Keratinocyte (primary cell): ENCODE results near the gene TRMT61B. TPM values are rescaled to one million over a fixed set of nuclear protein-coding genes. Genes with fewer than 3 reads are reported as not detected.

ENCODE experiments used
- DNase-seq: peaks from one replicate; pipeline ENCODE4 v3.0.0-alpha.2; 2011; ENCODE audit warnings: low read depth, missing footprints, low spot score
- FAIRE-seq: peaks from 2 replicates; lab custom pipeline; 2011; peaks lifted over from hg19 to GRCh38; lab: Jason Lieb, UNC
- H2AFZ ChIP-seq: 2 replicates; pipeline ENCODE4 v1.6.0; 2012; ENCODE audit warnings: low read length, control low read depth, inconsistent platforms; ENCODE audit not compliant: control insufficient read depth
- H3K27ac ChIP-seq: 2 replicates; pipeline ENCODE4 v1.5.1; 2011; ENCODE audit warnings: low read length; ENCODE audit not compliant: control insufficient read depth, insufficient read depth
- H3K27me3 ChIP-seq: 3 replicates; pipeline ENCODE4 v1.6.0; 2011; ENCODE audit warnings: low read length; ENCODE audit not compliant: control insufficient read depth, insufficient read depth; ENCODE audit errors: extremely low read depth
- H3K36me3 ChIP-seq, 2 experiments: 2 replicates in 1 of 2; 3 replicates in 1 of 2; pipeline ENCODE4 v1.5.1; 2011; ENCODE audit warnings: low read length in 2 of 2, mild to moderate bottlenecking in 1 of 2; ENCODE audit not compliant: control insufficient read depth in 2 of 2, insufficient read depth in 2 of 2; ENCODE audit errors: extremely low read depth in 1 of 2
- H3K4me1 ChIP-seq: 3 replicates; pipeline ENCODE4 v1.5.1; 2011; ENCODE audit warnings: low read length; ENCODE audit not compliant: control insufficient read depth, insufficient read depth; ENCODE audit errors: extremely low read depth
- H3K4me2 ChIP-seq: 3 replicates; pipeline ENCODE4 v1.6.0; 2011; ENCODE audit warnings: low read depth, low read length; ENCODE audit not compliant: control insufficient read depth, insufficient read depth; ENCODE audit errors: extremely low read depth
- H3K4me3 ChIP-seq, 3 experiments: fragments of 200-600 bp in 1 of 3; sonication (generic) in 1 of 3; 2 replicates in 2 of 3; 3 replicates in 1 of 3; pipeline ENCODE4 v1.5.1; 2011 to 2016; ENCODE audit warnings: low read length in 3 of 3, mild to moderate bottlenecking in 3 of 3, control low read depth in 2 of 3, inconsistent platforms in 1 of 3, low read depth in 1 of 3, mixed read lengths in 1 of 3, mixed run types in 1 of 3, moderate library complexity in 1 of 3; ENCODE audit not compliant: control insufficient read depth in 2 of 3, insufficient read depth in 2 of 3; ENCODE audit errors: extremely low read depth in 1 of 3
- H3K79me2 ChIP-seq: 2 replicates; pipeline ENCODE4 v1.6.0; 2012; ENCODE audit warnings: low read length; ENCODE audit not compliant: control insufficient read depth, insufficient read depth
- H3K9ac ChIP-seq: 3 replicates; pipeline ENCODE4 v1.6.0; 2011; ENCODE audit warnings: low read length; ENCODE audit not compliant: control insufficient read depth, insufficient read depth; ENCODE audit errors: extremely low read depth
- H3K9me1 ChIP-seq: 3 replicates; pipeline ENCODE4 v1.6.0; 2011; ENCODE audit warnings: low read length; ENCODE audit not compliant: control insufficient read depth, insufficient read depth; ENCODE audit errors: extremely low read depth
- H3K9me3 ChIP-seq: 2 replicates; pipeline ENCODE4 v1.5.1; 2012; ENCODE audit warnings: low read depth, low read length; ENCODE audit not compliant: control insufficient read depth
- H4K20me1 ChIP-seq: 3 replicates; pipeline ENCODE4 v1.6.0; 2011; ENCODE audit warnings: low read length; ENCODE audit not compliant: control insufficient read depth, insufficient read depth; ENCODE audit errors: extremely low read depth
- EZH2 ChIP-seq: IDR thresholded peaks from one replicate; pipeline ENCODE4 v1.6.1; 2012; ENCODE audit warnings: inconsistent platforms, mild to moderate bottlenecking, low read length, moderate library complexity
- dilution Hi-C: fragments of 300-500 bp; cut with MboI; formaldehyde crosslinking; loops from one replicate; pipeline ENCODE4 v1.7.0; 2020; ENCODE audit warnings: low sequenced_read_pairs; ENCODE audit not compliant: extremely low pct_ligation_motif_present
- polyA plus RNA-seq, 5 experiments: library from polyadenylated mRNA; depleted of rRNA in 3 of 5; stranded (reverse) in 3 of 5; stranded (forward) in 1 of 5; unstranded in 1 of 5; fragments of >200 nt; gene quantifications; 1 replicate in 1 of 5; 2 replicates in 3 of 5; 3 replicates in 1 of 5; pipeline versions ENCODE4 v1.2.1 to v1.2.3, GENCODE V29; 2011 to 2012; ENCODE audit warnings: missing spikeins in 2 of 5, low read depth in 1 of 5, low replicate concordance in 1 of 5
- TF ChIP-seq, protein P1 (sequence below), 3 experiments: IDR thresholded peaks in 1 of 3; conservative IDR thresholded peaks in 1 of 3; optimal IDR thresholded peaks in 1 of 3; 2 replicates in 2 of 3; 3 replicates in 1 of 3; pipeline versions ENCODE3 to v1.5.1; 2011; ENCODE audit warnings: low read length in 3 of 3, mild to moderate bottlenecking in 3 of 3, moderate library complexity in 2 of 3, control low read depth in 1 of 3, inconsistent platforms in 1 of 3; ENCODE audit not compliant: insufficient read depth in 2 of 3; ENCODE audit errors: extremely low read depth in 1 of 3

The TRMT61B gene
- polyA plus RNA-seq, 1 donor (not counting 4 experiments of a cell fraction or from before 2014, with no cell fraction given) = 16.2 TPM

DNA sequence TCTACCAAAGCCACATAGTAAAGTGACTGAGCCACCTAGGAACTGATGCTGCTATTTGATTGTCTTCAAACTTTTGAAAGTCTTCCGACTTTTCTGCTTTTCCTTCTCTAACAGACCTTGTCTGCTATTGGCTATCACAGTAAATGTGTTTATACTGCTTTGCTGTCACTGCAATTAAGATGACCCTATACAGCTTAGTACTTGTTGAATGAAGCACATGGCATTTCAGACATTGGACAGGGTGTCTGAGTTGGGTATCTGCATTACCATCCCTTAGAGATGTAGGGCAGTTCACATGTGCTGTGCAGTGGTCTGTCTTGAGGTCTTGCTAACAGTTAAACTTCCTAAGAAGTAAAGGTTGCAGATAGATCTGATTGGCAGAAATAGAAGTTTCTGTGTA lies 27.9 kb upstream of the TRMT61B start:
- peaks cover 86% of the 10 kb centered on the region for H3K79me2 ChIP-seq
- H3K4me1 ChIP-seq = peaks cover 28% of the 10 kb centered on the region
- H3K4me3 ChIP-seq = no peak overlapping the region
- no peaks in the 10 kb centered on the region for H3K27me3 ChIP-seq
- dilution Hi-C loops = no loop called here
- H3K9ac ChIP-seq = no peak overlapping the region
- FAIRE-seq = no peak
- TF ChIP-seq, protein P1, sequence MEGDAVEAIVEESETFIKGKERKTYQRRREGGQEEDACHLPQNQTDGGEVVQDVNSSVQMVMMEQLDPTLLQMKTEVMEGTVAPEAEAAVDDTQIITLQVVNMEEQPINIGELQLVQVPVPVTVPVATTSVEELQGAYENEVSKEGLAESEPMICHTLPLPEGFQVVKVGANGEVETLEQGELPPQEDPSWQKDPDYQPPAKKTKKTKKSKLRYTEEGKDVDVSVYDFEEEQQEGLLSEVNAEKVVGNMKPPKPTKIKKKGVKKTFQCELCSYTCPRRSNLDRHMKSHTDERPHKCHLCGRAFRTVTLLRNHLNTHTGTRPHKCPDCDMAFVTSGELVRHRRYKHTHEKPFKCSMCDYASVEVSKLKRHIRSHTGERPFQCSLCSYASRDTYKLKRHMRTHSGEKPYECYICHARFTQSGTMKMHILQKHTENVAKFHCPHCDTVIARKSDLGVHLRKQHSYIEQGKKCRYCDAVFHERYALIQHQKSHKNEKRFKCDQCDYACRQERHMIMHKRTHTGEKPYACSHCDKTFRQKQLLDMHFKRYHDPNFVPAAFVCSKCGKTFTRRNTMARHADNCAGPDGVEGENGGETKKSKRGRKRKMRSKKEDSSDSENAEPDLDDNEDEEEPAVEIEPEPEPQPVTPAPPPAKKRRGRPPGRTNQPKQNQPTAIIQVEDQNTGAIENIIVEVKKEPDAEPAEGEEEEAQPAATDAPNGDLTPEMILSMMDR (optimal IDR thresholded peaks at IDR 0.05 in 1 of 3, IDR thresholded peaks at IDR 0.05 in 1 of 3, conservative IDR thresholded peaks at IDR 0.05 in 1 of 3; ENCODE audit: extremely low read depth in 1 of 3, insufficient read depth in 2 of 3, low read length in 3 of 3) = no peak
- TF ChIP-seq EZH2 = no peak
- peak overlapping the region; percentile 93 for H3K4me2 ChIP-seq
- H3K36me3 ChIP-seq = peaks cover 3 to 17% of the 10 kb centered on the region in 2 experiments
- H4K20me1 ChIP-seq = peaks cover 50% of the 10 kb centered on the region
- H3K9me1 ChIP-seq = no peaks in the 10 kb centered on the region
- no peak for DNase-seq
- H3K27ac ChIP-seq = no peak overlapping the region
- H3K9me3 ChIP-seq = no peaks in the 10 kb centered on the region
- H2AFZ ChIP-seq = no peak overlapping the region

DNA sequence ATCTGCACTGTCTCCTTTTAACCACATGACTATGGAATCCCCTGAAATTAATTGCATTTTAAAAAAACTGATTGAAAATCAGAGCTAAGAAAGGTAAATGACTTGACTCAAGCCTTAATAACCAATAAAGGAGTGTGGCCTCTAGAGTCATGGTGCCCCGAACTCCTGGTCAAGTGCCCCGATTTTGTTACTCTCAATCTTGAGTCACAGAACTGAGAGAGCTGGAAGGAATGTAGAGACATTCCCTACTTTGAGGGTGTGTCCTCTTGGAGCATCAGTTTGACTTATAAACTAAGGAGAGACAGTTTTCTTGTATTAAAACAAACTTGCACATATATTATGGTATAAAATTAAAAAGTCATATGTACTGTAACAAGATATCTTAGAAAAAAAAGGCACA lies 26.8 kb upstream of the TRMT61B start:
- Histone ChIP-seq H3K4me1 (peaks cover 28% of the 10 kb centered on the region), H2AFZ (no peak overlapping the region), H3K4me2 (peak overlapping the region; percentile 93), H3K4me3 (peak overlapping the region; percentile 1 to 85 (median 71)), H3K36me3 (peaks cover 3 to 11% of the 10 kb centered on the region in 2 experiments), H3K27ac (peak overlapping the region; percentile 82), H3K27me3 (no peaks in the 10 kb centered on the region), H3K9me1 (no peaks in the 10 kb centered on the region), H3K9ac (peak overlapping the region; percentile 99), H3K9me3 (no peaks in the 10 kb centered on the region), H4K20me1 (peaks cover 43% of the 10 kb centered on the region), H3K79me2 (peaks cover 74% of the 10 kb centered on the region)
- dilution Hi-C loops = no loop called here
- FAIRE-seq (peak; percentile 65), DNase-seq (no peak)
- TF ChIP-seq, protein P1 (optimal IDR thresholded peaks at IDR 0.05 in 1 of 3, IDR thresholded peaks at IDR 0.05 in 1 of 3, conservative IDR thresholded peaks at IDR 0.05 in 1 of 3; ENCODE audit: extremely low read depth in 1 of 3, insufficient read depth in 2 of 3, low read length in 3 of 3) = no peak
- TF ChIP-seq EZH2 = no peak
